Dendritic cell treated with granulocyte-macrophage colony-stimulating factor and Interleukin-4, amounts not matched to agents 40 ng/mL and 50 ng/mL, for 4 days (primary cell): Measurements from ENCODE around the gene ZDHHC8.

ENCODE experiments used
- H3K27ac Mint-ChIP-seq: one replicate; pipeline ENCODE4 v1.8.0; 2022; ENCODE audit warnings: mild to moderate bottlenecking, mixed read lengths
- H3K27me3 Mint-ChIP-seq: one replicate; pipeline ENCODE4 v1.8.0; 2022; ENCODE audit warnings: mild to moderate bottlenecking, mixed read lengths
- H3K36me3 Mint-ChIP-seq: one replicate; pipeline ENCODE4 v1.8.0; 2022; ENCODE audit warnings: low read depth, mixed read lengths
- H3K4me1 Mint-ChIP-seq: one replicate; pipeline ENCODE4 v1.8.0; 2022; ENCODE audit warnings: low read depth, mixed read lengths
- H3K4me3 Mint-ChIP-seq: one replicate; pipeline ENCODE4 v1.8.0; 2022; ENCODE audit warnings: mild to moderate bottlenecking, moderate library complexity, mixed read lengths
- H3K9me3 Mint-ChIP-seq: one replicate; pipeline ENCODE4 v1.8.0; 2022; ENCODE audit warnings: mixed read lengths
- intact Hi-C: fragments of 100-400 bp; cut with micrococcal nuclease; formaldehyde crosslinking; loops from one replicate; pipeline ENCODE4 v1.15.0; 2022

The ZDHHC8 gene

GRCh38 chr22:20115691-20116375 lies 15.8 kb upstream of the ZDHHC8 start, which contains the start of gene RANBP1:
RANBP1 (plus strand) TSS chr22:20116104; CDS start chr22:20116185, 81 bp downstream.
- no peaks in the 10 kb centered on the region for H3K27me3 Mint-ChIP-seq
- H3K4me1 Mint-ChIP-seq = peaks cover 38% of the 10 kb centered on the region
- intact Hi-C loops = no loop called here
- no peaks in the 10 kb centered on the region for H3K9me3 Mint-ChIP-seq
- peak within 1 kb of the TSS; percentile 96 for H3K27ac Mint-ChIP-seq
- peaks cover 84% of the 10 kb centered on the region for H3K36me3 Mint-ChIP-seq
- H3K4me3 Mint-ChIP-seq = peak within 1 kb of the TSS; percentile 88

GRCh38 chr22:20116376-20116950 lies 15.1 kb upstream of the ZDHHC8 start:
- Mint-ChIP-seq H3K27me3 (no peaks in the 10 kb centered on the region), H3K4me3 (peak overlapping the region; percentile 88), H3K27ac (peak overlapping the region; percentile 96), H3K36me3 (peaks cover 84% of the 10 kb centered on the region), H3K9me3 (no peaks in the 10 kb centered on the region), H3K4me1 (peaks cover 38% of the 10 kb centered on the region)
- intact Hi-C loops = no loop called here

DNA sequence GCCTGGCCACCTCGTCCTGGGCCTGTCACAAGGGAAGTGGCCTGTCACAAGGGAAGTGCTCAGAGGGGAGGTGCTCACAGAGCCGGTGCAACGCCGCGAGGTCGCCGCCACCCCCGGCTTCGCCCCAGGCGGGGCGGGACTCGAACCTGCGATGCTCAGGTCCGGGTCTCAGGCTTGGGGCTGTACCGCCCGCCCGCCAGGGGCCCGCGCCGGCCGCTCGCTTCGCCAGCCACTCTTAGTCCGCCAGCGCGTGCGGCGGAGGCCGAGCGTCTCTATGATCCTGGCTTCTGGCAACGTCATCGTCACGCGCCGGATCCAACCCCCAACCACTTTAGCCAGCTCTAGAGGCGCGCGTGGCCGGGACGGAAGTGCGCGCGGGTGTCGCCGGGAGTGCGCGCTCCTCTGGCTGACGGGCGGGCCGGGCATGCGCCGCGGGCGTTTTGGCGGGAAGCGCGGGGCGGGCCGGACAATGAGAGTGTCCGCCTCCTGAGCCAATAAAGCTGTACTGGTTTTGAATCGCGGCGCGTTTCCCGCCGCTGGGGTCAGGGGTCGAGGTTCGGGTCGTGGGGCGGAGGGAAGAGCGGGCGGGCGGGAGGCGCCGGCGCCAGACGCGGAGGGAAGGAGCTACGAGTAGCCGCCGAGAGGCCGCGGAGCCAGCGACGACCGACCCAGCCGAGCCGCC lies 14.5 kb upstream of the ZDHHC8 start, which contains the start of gene TRMT2A:
Gene TRMT2A, minus strand, starts transcription at position 276 of the 682 bp plus-strand sequence. CDS start 320 bp downstream, outside the sequence.
- intact Hi-C loops = loop anchor here (1.0 kb wide), 2 partner anchors 14 to 37 kb away; partner anchors contain the start of genes DGCR8 and ZDHHC8
- peak within 1 kb of the TSS; percentile 96 for H3K27ac Mint-ChIP-seq
- peak within 1 kb of the TSS; percentile 88 for H3K4me3 Mint-ChIP-seq
- H3K36me3 Mint-ChIP-seq = peaks cover 84% of the 10 kb centered on the region
- H3K9me3 Mint-ChIP-seq = no peaks in the 10 kb centered on the region
- no peaks in the 10 kb centered on the region for H3K27me3 Mint-ChIP-seq
- H3K4me1 Mint-ChIP-seq = peaks cover 38% of the 10 kb centered on the region

GRCh38 chr22:20117633-20118299 lies 13.8 kb upstream of the ZDHHC8 start:
- H3K27ac Mint-ChIP-seq = peak overlapping the region; percentile 96
- H3K4me1 Mint-ChIP-seq = peaks cover 38% of the 10 kb centered on the region
- H3K4me3 Mint-ChIP-seq = peak overlapping the region; percentile 88
- no peaks in the 10 kb centered on the region for H3K27me3 Mint-ChIP-seq
- H3K9me3 Mint-ChIP-seq = no peaks in the 10 kb centered on the region
- H3K36me3 Mint-ChIP-seq = peaks cover 84% of the 10 kb centered on the region
- intact Hi-C loops = loop anchor here (1.0 kb wide), 2 partner anchors 14 to 37 kb away; partner anchors contain the start of genes DGCR8 and ZDHHC8

DNA sequence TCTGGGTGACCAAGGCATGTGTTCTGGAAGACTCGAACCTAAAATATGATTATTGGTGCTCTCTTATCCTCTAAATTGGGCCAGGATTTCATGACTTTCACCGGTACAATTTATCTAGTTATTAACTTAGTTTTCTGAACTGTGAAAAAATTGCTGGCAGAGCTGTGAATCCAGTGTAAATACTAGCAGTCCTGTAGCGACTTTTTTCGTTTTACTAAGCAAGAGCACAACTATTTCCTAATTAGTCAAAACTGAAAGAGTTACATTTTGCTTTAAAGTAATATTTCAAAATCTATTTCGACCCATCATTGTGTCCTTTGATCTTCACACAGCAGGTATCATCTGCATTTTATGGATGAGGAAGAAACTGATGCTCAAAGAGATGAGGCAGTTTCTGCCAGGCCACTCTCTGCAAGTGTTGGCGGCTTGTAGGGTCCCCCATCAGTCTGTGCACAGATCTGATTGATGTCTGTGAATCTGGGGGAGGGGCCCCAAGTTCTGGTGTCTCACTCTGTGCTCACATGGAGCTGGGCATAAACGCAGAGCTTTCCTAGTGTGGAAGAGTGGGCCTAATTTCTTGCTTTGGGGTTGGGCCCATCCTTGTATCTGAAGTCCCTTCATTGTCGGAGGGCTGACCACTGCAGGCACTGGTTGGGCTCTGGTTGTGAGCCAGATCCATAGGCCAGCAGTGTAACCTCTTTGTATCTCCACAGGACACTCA lies 13.1 kb upstream of the ZDHHC8 start:
- Mint-ChIP-seq H3K27me3 (no peaks in the 10 kb centered on the region), H3K4me1 (peaks cover 38% of the 10 kb centered on the region), H3K36me3 (peaks cover 84% of the 10 kb centered on the region), H3K4me3 (peak overlapping the region; percentile 88), H3K27ac (peak overlapping the region; percentile 96), H3K9me3 (no peaks in the 10 kb centered on the region)
- intact Hi-C loops = no loop called here

- H3K27me3 Mint-ChIP-seq = no peaks in the 10 kb centered on the region
- H3K4me3 Mint-ChIP-seq = no peak overlapping the region
- no peaks in the 10 kb centered on the region for H3K9me3 Mint-ChIP-seq
- H3K4me1 Mint-ChIP-seq = peaks cover 11% of the 10 kb centered on the region
- intact Hi-C loops = no loop called here
- H3K27ac Mint-ChIP-seq = no peak overlapping the region
- peaks cover 85% of the 10 kb centered on the region for H3K36me3 Mint-ChIP-seq
Measured at GRCh38 chr22:20121856-20122415, 9.7 kb upstream of the ZDHHC8 start.

GRCh38 chr22:20123366-20124082 lies 8.1 kb upstream of the ZDHHC8 start:
- H3K27ac Mint-ChIP-seq = no peak overlapping the region
- H3K4me3 Mint-ChIP-seq = no peak overlapping the region
- no peaks in the 10 kb centered on the region for H3K9me3 Mint-ChIP-seq
- intact Hi-C loops = no loop called here
- peaks cover 98% of the 10 kb centered on the region for H3K36me3 Mint-ChIP-seq
- H3K4me1 Mint-ChIP-seq = peaks cover 11% of the 10 kb centered on the region
- no peaks in the 10 kb centered on the region for H3K27me3 Mint-ChIP-seq

DNA sequence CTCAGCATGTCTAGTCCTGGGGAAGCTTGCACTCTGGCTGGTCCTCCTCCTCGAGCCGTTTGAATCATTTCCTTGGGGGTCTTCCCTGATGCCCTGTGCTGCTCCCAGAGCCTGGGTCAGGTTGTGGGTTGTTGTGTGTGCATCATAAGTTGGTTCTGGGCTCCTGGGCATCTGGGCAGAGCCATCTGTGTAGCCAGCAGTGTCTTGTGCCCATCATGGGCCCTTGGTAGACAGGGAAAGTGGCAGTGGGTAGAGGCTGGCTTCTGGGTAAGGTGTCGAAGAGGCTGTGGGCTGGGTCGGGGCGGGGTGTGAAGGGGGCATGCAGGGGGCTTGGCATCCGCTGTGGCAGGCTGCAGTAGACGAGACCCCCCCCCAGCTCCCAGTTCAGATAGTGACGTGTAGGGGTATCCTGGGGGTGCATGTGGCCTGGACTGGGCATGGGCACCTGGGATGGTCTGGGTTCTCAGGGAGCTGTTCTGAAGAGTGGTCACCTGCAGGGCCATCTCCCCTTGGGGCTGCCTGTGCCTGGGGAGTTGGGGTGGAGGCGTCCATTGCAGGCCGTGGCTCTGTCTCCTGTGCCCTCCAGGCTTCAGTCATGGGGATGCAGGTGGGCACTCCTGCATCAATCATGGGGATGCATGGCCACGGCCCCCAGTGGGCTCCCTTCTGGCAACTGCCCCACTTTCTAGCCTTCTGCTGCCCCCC lies 7.4 kb upstream of the ZDHHC8 start:
- peaks cover 91% of the 10 kb centered on the region for H3K36me3 Mint-ChIP-seq
- intact Hi-C loops = no loop called here
- H3K9me3 Mint-ChIP-seq = no peaks in the 10 kb centered on the region
- no peak overlapping the region for H3K27ac Mint-ChIP-seq
- H3K27me3 Mint-ChIP-seq = no peaks in the 10 kb centered on the region
- H3K4me1 Mint-ChIP-seq = peaks cover 4% of the 10 kb centered on the region
- no peak overlapping the region for H3K4me3 Mint-ChIP-seq

- Mint-ChIP-seq H3K4me3 (no peak overlapping the region), H3K4me1 (peaks cover 11% of the 10 kb centered on the region), H3K27ac (no peak overlapping the region), H3K36me3 (peaks cover 79% of the 10 kb centered on the region), H3K27me3 (no peaks in the 10 kb centered on the region), H3K9me3 (no peaks in the 10 kb centered on the region)
- intact Hi-C loops = no loop called here
Measured at GRCh38 chr22:20125201-20126174, 6.1 kb upstream of the ZDHHC8 start.

DNA sequence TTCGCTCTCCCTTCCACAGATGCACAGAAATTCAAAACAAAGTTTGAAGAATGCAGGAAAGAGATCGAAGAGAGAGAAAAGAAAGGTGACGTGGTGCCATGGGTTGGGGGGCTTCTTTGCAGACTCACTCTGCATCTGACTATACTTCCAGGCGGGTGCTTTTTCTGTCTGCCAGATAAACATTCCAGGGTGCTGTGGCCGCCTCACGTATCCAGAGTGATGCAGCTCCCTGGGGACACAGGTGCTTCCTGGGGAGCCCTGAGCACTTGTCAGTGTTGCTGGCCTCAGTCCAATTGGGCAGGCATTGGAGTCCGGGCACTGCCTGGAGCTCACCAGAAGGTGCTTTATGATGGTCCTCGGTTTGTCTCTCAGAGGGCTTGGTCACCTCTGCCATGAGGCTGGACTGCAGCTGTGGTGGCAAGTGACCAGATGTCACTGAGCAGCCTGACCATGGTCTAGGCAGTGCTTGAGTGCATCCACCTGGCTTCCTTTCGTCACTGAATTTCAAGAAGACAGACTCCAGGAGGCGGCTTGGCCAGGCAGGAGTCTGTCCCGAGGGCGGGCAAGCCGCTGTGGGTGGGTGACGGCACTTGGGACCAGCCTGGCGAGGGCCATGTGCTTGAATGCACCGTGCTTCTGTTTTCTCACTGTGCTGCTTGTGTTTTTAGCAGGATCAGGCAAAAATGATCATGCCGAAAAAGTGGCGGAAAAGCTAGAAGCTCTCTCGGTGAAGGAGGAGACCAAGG lies 5.1 kb upstream of the ZDHHC8 start:
- Mint-ChIP-seq H3K4me1 (peaks cover 15% of the 10 kb centered on the region), H3K4me3 (no peak overlapping the region), H3K36me3 (peaks cover 69% of the 10 kb centered on the region), H3K27me3 (no peaks in the 10 kb centered on the region), H3K9me3 (no peaks in the 10 kb centered on the region), H3K27ac (no peak overlapping the region)
- intact Hi-C loops = no loop called here

GRCh38 chr22:20127318-20127868 lies 4.2 kb upstream of the ZDHHC8 start:
- H3K27me3 Mint-ChIP-seq = no peaks in the 10 kb centered on the region
- peaks cover 60% of the 10 kb centered on the region for H3K36me3 Mint-ChIP-seq
- H3K27ac Mint-ChIP-seq = no peak overlapping the region
- no peaks in the 10 kb centered on the region for H3K9me3 Mint-ChIP-seq
- intact Hi-C loops = no loop called here
- H3K4me3 Mint-ChIP-seq = no peak overlapping the region
- H3K4me1 Mint-ChIP-seq = peaks cover 17% of the 10 kb centered on the region
